SW480 (cell line): ENCODE results near the gene GRIPAP1.

ENCODE experiments used
- DNase-seq: peaks from one replicate; pipeline ENCODE4 v3.0.0-alpha.2; 2016; ENCODE audit warnings: low spot score

The GRIPAP1 gene, protein sequence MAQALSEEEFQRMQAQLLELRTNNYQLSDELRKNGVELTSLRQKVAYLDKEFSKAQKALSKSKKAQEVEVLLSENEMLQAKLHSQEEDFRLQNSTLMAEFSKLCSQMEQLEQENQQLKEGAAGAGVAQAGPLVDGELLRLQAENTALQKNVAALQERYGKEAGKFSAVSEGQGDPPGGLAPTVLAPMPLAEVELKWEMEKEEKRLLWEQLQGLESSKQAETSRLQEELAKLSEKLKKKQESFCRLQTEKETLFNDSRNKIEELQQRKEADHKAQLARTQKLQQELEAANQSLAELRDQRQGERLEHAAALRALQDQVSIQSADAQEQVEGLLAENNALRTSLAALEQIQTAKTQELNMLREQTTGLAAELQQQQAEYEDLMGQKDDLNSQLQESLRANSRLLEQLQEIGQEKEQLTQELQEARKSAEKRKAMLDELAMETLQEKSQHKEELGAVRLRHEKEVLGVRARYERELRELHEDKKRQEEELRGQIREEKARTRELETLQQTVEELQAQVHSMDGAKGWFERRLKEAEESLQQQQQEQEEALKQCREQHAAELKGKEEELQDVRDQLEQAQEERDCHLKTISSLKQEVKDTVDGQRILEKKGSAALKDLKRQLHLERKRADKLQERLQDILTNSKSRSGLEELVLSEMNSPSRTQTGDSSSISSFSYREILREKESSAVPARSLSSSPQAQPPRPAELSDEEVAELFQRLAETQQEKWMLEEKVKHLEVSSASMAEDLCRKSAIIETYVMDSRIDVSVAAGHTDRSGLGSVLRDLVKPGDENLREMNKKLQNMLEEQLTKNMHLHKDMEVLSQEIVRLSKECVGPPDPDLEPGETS

DNA sequence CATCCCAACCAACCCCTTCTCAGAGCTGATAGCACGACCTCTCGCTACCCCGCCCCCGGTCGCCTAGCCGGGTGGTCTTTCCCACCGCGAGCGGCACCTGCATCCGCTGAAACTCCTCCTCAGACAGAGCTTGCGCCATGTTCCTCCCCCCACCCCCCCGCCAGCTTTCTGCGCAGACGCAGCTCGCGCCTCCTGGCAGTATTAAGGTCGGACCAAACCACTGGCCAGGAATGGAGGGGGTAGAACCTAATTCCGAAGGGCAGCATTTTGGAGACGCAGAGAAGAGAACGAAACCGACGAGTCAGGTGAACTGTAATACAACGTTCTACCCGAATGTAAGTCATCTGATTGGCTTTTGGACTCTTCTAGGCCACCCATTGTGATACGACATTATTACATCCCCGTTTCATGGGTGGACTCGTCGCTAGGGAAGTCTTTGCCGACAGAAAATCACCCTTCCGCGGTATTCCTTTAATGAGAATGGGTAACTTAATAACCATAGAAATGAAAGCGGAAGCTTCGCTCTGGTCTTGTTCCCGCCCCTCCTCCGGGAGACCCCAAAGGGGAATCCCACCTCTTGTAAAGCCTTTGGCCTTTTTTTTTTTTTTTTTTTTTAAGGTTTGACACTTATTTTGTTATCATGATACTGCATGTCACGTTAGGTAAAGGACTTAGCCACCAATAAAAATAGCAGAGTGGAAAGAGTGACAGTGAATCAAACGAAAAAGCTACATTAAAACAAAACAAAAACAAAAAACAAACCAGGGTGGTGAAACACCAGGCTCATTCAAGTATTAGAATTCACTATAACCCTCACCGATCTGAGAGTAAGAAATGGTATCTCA, at the start of gene GRIPAP1:
Gene GRIPAP1 (minus strand): TSS at position 174 of the 845 bp plus-strand sequence. CDS start 35 bp downstream, at position 139.
- peak; percentile 85 for DNase-seq

- no peak for DNase-seq
Observed at GRCh38 chrX:49043987-49044281, 41.9 kb upstream of the GRIPAP1 start.

DNA sequence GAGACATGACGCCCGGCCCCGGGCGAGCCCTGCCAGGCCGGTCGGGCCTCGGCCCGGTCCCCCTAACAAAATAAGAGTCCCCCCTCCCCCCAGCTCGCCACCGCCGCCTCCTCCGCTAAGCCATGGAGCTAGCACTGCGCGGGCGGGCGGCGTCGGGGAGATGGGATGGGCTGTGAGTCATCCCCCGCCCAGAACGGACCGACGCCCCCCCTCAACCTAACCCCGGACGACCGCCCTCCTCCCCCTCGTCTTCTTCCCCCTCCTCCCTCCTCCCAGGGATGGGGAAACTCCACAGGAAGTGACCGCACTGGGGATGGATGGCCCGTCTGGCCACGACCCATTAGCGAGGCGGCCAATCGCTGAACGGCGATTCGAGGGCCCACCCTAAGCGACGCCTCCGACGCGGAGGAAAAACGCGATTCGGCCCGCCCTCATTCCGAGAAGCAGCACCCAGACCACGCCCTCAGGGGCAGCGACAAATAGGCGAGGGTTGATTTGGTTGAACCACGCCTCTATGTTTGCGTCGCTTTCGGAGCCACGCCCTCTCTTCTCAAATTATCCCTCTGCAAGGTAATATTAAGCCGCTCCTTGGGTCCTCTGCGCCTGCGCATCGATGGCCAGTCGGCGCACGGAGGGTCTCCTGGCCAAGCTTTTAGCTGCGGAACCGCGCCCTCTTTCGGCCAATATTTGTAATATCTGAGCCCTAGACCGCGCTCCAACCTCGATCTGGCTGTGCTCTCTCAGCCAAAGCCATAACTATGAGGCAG, 41.3 kb upstream of the GRIPAP1 start, which contains the start of gene TFE3:
Gene TFE3 (minus strand): TSS at position 138 of the 767 bp plus-strand sequence. CDS start 131 bp downstream, at position 7.
- peak; percentile 98 for DNase-seq

DNA sequence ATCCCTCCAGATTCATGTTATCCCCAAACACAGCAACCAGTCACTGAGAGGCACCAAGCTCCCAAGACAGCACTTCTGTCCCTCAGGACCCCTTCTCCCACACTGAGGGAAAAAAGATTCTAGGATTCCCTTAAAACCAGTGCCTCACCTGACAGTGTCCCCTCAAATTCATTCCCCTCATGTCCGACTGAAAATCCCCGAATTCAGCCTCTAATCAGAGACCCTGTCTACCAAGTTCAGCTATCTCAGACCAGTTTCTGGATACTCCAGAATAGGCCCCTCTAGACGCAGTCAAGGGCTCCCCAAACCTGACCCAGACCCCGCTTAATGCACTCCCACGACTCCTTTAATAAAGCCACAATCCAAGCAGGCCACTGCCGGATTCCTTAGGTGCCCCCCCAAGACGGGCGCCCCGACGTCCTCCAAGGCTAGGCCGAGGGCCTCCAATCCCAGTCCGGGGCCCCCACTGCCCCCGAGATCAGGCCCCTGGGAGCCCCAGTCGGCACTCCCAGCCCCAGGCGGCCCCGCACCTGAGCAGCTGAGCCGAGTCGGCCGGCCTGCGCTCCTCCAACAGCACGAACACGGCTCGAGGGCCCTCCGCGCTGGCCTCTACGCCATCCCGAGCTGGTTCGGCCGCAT, 40.6 kb upstream of the GRIPAP1 start:
- no peak for DNase-seq

DNA sequence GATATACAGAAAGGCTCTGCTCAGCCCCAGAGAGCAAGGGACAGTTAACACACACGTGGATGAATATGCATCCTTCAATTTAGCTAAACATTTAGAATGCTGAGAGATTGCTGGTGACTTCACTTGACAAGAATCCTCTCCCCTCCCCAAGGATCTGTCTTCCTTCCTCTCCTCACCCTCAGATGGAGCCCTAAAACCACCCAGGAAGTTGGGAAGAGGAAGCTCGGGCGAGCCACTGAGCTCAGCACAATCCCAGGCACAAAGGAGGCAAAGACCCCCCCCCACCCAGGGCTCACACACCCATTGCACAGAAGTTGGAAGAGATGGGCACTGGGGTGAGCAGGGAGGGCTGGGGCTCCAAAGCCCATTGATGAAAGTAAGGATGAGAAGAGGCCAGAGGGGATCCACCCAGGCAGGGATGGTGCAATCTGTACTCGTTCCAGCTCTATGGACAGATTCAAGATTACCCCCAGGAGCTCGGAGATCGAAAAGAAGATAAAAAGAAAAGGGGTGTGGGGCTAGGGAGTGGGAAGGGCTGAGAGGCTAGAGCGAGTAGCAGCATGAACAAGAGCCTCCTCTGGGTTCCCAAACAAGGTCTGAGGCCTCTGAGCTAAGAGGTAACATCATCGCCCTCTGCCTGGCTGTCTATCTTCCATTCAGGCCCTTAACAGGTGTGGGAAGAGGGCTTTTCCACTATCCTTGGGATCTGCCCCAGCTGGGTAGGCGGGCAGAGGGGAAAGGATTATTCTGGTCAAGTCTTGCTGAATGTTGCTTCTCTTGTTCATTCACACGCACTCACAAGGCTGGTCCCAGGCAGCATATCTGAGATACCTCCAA, 39.9 kb upstream of the GRIPAP1 start:
- DNase-seq = peak; percentile 37

- no peak for DNase-seq
Observed at GRCh38 chrX:49040376-49040955, 38.4 kb upstream of the GRIPAP1 start.

DNA sequence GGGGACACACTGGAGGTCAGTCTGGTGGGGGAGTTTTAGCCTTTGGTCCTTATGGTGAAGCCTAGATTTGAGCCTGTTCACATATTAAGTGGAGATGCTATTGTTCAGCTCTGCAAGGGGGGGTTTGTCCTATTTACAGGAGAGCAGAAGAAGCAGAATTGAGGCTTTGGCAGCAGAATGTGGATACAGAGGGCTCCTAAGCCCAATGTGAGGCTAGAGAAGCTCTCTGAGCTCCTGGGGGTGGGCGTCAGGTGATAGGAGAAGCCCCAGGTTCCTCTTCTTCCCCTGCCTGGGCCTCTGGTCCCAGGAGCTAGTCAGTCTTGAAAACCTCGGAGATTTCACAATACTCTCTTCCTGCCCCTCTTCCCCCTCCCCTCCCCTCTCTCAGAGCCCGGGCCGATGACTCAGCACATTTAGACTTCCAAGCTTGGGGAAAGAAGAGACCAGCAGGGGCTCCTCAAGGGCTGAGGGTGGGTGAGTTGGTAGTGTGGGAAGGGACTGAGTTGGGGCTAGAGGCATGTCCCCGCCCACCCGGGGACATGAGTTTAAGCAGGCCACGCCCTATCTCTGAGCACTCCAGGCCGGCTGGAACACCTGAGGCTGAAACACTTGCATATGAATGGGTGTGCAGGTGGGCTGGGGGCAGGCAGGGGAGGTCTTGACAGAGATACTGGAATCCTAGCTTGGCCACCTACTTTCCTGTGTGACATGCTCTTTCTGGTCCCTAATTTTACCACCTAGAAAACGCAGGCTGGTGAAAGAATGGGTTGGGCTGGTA, 37.7 kb upstream of the GRIPAP1 start:
- peak; percentile 83 for DNase-seq

- DNase-seq = no peak
Observed at GRCh38 chrX:49037883-49038475, 35.9 kb upstream of the GRIPAP1 start.

DNA sequence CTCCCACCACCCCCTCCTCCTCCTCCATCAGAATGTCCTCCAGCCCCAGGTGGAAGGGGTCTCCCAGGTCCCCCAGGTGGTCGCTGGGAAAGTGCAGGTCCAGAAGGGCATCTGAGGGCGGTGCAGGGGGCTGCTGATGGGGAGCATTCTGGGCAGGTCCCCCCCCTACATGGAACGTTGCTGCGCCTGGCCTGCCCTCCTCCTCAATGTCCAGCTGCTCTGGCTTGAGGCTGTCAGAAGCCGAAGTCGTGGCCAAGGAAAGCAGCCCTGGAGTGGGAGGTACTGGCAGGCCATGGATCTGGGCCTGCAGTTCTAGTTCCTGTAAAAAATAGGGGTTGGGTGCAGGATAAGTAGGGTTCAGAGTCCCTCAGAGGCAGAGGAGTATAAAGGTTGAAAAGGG, 28.2 kb upstream of the GRIPAP1 start:
- no peak for DNase-seq

GRCh38 chrX:49029876-49030275, 27.8 kb upstream of the GRIPAP1 start:
- peak; percentile 49 for DNase-seq

DNA sequence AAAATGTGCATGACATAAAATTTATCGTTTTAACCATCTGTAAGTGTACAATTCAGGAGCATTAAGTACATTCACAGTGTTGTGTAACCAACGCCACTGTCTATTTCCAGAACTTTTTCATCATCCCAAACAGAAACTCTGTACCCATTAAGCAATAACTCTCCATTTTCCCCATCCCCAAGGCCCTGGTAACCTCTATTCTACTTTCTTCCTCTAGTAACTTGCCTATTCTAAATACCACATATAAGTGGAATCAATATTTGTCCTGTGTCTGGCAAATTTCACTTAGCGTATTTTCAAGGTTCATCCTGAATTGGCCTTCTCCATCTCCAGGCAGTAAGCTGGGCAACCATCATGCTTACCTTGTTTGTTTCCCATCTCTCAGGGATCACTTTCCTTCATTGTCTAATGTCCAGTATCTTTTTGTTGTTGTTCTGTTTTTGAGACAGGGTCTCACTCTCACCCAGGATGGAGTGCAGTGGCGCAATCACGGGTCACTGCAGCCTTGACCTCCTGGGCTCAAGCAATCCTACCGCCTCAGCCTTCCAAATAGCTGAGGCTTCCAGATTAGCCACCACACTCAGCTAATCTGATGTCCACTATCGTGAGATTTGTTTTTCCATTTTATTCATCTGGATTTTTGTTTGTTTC, 17.7 kb upstream of the GRIPAP1 start:
- no peak for DNase-seq

DNA sequence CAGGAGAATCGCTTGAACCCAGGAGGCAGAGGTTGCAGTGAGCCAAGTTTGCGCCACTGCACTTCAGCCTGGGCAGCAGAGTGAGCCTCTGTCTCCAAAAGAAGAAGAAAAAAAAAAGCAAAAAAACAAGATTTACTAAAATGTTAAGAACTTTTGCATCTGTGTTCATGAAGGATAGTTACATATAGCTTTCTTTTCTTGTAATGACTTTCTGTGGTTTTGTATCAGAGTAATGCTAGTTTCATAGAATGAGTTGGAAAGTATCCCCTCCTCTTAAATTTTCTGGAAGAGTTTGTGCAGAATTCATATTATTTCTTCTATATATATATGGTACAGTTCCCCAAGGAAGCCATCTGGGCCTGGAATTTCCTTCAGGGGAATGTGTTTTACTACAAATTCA, 17.0 kb upstream of the GRIPAP1 start:
- no peak for DNase-seq

DNA sequence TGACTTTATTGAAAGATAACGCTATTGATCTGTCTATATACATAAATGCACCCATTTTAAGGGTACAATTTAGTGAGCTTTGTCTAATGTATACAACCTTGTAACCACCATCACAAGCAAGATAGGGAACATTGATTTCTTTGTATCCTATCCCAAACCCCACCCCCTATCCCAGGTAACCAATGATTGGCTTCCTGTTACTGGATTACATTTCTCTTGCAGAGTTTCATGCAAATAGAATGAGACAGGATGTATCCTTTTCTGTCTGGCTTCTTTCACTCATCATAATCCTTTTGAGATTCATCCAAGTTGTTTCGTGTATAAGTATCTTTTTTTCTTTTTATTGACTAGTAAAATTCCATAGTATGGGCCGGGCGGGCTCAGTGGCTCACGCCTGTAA, 1.6 kb upstream of the GRIPAP1 start:
- peak; percentile 17 for DNase-seq

GRCh38 chrX:49001521-49002090, 458 bp downstream of the GRIPAP1 start:
- DNase-seq = peak; percentile 15

- no peak for DNase-seq
Observed at GRCh38 chrX:49000636-49001035, 1.4 kb downstream of the GRIPAP1 start.

GRCh38 chrX:48999030-48999429, 3.0 kb downstream of the GRIPAP1 start:
- DNase-seq = no peak

DNA sequence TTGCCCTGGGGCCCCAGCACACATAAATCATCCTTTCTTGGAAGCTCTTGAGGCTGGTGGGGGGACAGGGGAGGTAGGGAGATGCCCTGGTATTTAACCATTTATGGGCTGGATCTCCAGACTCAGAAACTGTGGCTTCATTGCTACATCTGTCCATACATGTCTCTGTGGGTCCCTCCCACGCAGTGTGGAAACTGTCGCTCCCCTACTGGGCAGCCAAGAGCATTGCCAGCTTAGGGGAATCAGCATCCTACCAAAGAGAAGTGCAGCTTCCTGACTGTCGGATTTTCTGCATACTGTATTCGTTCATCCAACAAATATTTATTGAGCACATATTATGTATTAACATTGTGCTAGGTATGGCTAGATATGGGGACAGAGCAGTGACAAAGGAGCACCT, 3.7 kb downstream of the GRIPAP1 start:
- no peak for DNase-seq

DNA sequence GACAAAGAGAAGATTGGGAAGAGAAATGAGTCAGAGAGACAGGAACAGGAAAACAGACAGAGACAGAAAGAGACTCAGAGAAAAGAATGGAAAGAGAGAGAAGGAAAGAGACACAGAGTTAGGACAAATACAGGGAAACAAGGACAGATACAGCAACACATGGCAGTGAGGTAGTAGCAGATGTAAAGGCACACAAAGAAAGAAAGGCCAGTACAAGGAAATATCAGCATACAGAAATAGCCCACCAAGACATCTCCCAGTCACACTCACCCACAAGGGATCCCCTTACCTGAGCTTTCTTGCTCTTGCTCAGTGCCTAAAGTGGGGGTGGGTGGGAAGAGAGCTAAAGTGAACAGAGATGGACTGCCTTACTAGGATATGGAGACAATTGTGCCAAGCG, 4.2 kb downstream of the GRIPAP1 start:
- no peak for DNase-seq
